Chondrocyte (in vitro differentiated cells): ENCODE measurements around the gene RPL19. TPM values are rescaled to one million over a fixed set of nuclear protein-coding genes. Genes with fewer than 3 reads are reported as not detected.

Source experiments
- DNase-seq: peaks from one replicate; pipeline ENCODE4 v3.0.0; 2021; ENCODE audit warnings: mixed read lengths, low spot score
- H3K27ac Mint-ChIP-seq: one replicate; pipeline ENCODE4 v1.8.0; 2021; ENCODE audit warnings: mild to moderate bottlenecking, moderate library complexity, mixed read lengths; ENCODE audit not compliant: unreplicated experiment
- H3K27me3 Mint-ChIP-seq: 2 replicates; pipeline ENCODE4 v1.8.0; 2021; ENCODE audit warnings: low read depth, mixed read lengths
- H3K36me3 Mint-ChIP-seq: 2 replicates; pipeline ENCODE4 v1.8.0; 2021; ENCODE audit warnings: low read depth, mixed read lengths
- H3K4me1 Mint-ChIP-seq: 2 replicates; pipeline ENCODE4 v1.8.0; 2021; ENCODE audit warnings: low read depth, mild to moderate bottlenecking, mixed read lengths
- H3K4me3 Mint-ChIP-seq: one replicate; pipeline ENCODE4 v1.8.0; 2021; ENCODE audit warnings: mild to moderate bottlenecking, moderate library complexity, mixed read lengths; ENCODE audit not compliant: unreplicated experiment
- H3K9me3 Mint-ChIP-seq: 2 replicates; pipeline ENCODE4 v1.8.0; 2021; ENCODE audit warnings: low read depth, mixed read lengths
- CTCF ChIP-seq: fragments of 200-600 bp; sonication (generic); IDR thresholded peaks from 2 replicates; pipeline ENCODE4 v1.5.0; 2021; ENCODE audit warnings: antibody characterized with exemption, mild to moderate bottlenecking, moderate library complexity
- total RNA-seq: library from RNA; stranded (reverse); gene quantifications from 3 replicates; pipeline ENCODE4 v1.2.1, GENCODE V29; 2021

RPL19 gene
- total RNA-seq, 1 donor from 2014 or later, result 1,035 TPM

- Mint-ChIP-seq H3K27me3 (no peaks in the 10 kb centered on the region), H3K9me3 (no peaks in the 10 kb centered on the region), H3K27ac (no peak overlapping the region), H3K36me3 (peaks cover 38% of the 10 kb centered on the region), H3K4me3 (no peak overlapping the region), H3K4me1 (peaks cover 5% of the 10 kb centered on the region)
- no peak for TF ChIP-seq CTCF
- no peak for DNase-seq
These were observed 21.5 kb upstream of the RPL19 start for GRCh38 chr17:39178536-39178935.

GRCh38 chr17:39181303-39181702, 18.8 kb upstream of the RPL19 start:
- peaks cover 5% of the 10 kb centered on the region for H3K4me1 Mint-ChIP-seq
- no peak overlapping the region for H3K27ac Mint-ChIP-seq
- no peak overlapping the region for H3K4me3 Mint-ChIP-seq
- DNase-seq, result no peak
- no peaks in the 10 kb centered on the region for H3K27me3 Mint-ChIP-seq
- H3K36me3 Mint-ChIP-seq, result peaks cover 42% of the 10 kb centered on the region
- no peak for TF ChIP-seq CTCF
- H3K9me3 Mint-ChIP-seq, result no peaks in the 10 kb centered on the region

GRCh38 chr17:39183045-39183444, 17.0 kb upstream of the RPL19 start:
- DNase-seq, result no peak
- Mint-ChIP-seq H3K27ac (peak overlapping the region; percentile 68), H3K9me3 (no peaks in the 10 kb centered on the region), H3K36me3 (peaks cover 29% of the 10 kb centered on the region), H3K4me3 (no peak overlapping the region), H3K27me3 (no peaks in the 10 kb centered on the region), H3K4me1 (peaks cover 5% of the 10 kb centered on the region)
- TF ChIP-seq CTCF, result no peak

- TF ChIP-seq CTCF, result no peak
- H3K4me1 Mint-ChIP-seq, result peaks cover under 1% of the 10 kb centered on the region
- no peaks in the 10 kb centered on the region for H3K27me3 Mint-ChIP-seq
- peak overlapping the region; percentile 54 for H3K27ac Mint-ChIP-seq
- peaks cover 29% of the 10 kb centered on the region for H3K36me3 Mint-ChIP-seq
- H3K4me3 Mint-ChIP-seq, result no peak overlapping the region
- H3K9me3 Mint-ChIP-seq, result no peaks in the 10 kb centered on the region
- DNase-seq, result no peak
These were observed 16.4 kb upstream of the RPL19 start for GRCh38 chr17:39183720-39184119.

- H3K4me3 Mint-ChIP-seq, result no peak overlapping the region
- no peaks in the 10 kb centered on the region for H3K4me1 Mint-ChIP-seq
- H3K27me3 Mint-ChIP-seq, result no peaks in the 10 kb centered on the region
- H3K27ac Mint-ChIP-seq, result no peak overlapping the region
- H3K9me3 Mint-ChIP-seq, result no peaks in the 10 kb centered on the region
- TF ChIP-seq CTCF, result no peak
- H3K36me3 Mint-ChIP-seq, result peaks cover 24% of the 10 kb centered on the region
- no peak for DNase-seq
These were observed 13.5 kb upstream of the RPL19 start for GRCh38 chr17:39186481-39187002.
